Mucosa of stomach (tissue), 1 donor: Measurements from ENCODE around the gene ICE2.
"Not testable (repeated sequence)": the region's sequence is repeated elsewhere in the genome, so short reads cannot be mapped to it uniquely, and the experiment has no call there.

Experiments used
- H3K27me3 ChIP-seq: one replicate; pipeline ENCODE4 v1.7.0; 2013; ENCODE audit warnings: mild to moderate bottlenecking, low read length; ENCODE audit not compliant: control insufficient read depth, insufficient read depth
- H3K36me3 ChIP-seq: one replicate; pipeline ENCODE4 v1.7.0; 2013; ENCODE audit warnings: low read length; ENCODE audit not compliant: control insufficient read depth, insufficient read depth
- H3K4me1 ChIP-seq: one replicate; pipeline ENCODE4 v1.7.0; 2013; ENCODE audit warnings: mild to moderate bottlenecking, low read length; ENCODE audit not compliant: control insufficient read depth, insufficient read depth
- H3K4me3 ChIP-seq: one replicate; pipeline ENCODE4 v1.7.0; 2013; ENCODE audit warnings: low read length
- H3K9ac ChIP-seq: one replicate; pipeline ENCODE4 v1.7.0; 2013; ENCODE audit warnings: mild to moderate bottlenecking, low read length, moderate library complexity
- H3K9me3 ChIP-seq: one replicate; pipeline ENCODE4 v1.7.0; 2013; ENCODE audit warnings: mild to moderate bottlenecking, low read length, moderate library complexity; ENCODE audit not compliant: control insufficient read depth
- donor health status: Pancreatic carcinoma.

Gene ICE2

GRCh38 chr15:60413231-60413824, 65.6 kb downstream of the ICE2 start:
- Histone ChIP-seq H3K36me3 (no peaks in the 10 kb centered on the region), H3K27me3 (no peaks in the 10 kb centered on the region), H3K9ac (no peak overlapping the region), H3K9me3 (no peaks in the 10 kb centered on the region), H3K4me3 (no peak overlapping the region), H3K4me1 (peaks cover 27% of the 10 kb centered on the region)

GRCh38 chr15:60412807-60413206, 66.1 kb downstream of the ICE2 start:
- not testable (repeated sequence) for H3K4me3 ChIP-seq, H3K27me3 ChIP-seq, H3K36me3 ChIP-seq, H3K9ac ChIP-seq, H3K9me3 ChIP-seq
- peaks cover 30% of the 10 kb centered on the region for H3K4me1 ChIP-seq

GRCh38 chr15:60411774-60412425, 67.0 kb downstream of the ICE2 start:
- Histone ChIP-seq H3K4me3 (no peak overlapping the region), H3K36me3 (no peaks in the 10 kb centered on the region), H3K9ac (no peak overlapping the region), H3K9me3 (no peaks in the 10 kb centered on the region), H3K27me3 (no peaks in the 10 kb centered on the region), H3K4me1 (peaks cover 38% of the 10 kb centered on the region)

GRCh38 chr15:60410350-60410749, 68.6 kb downstream of the ICE2 start:
- H3K9me3 ChIP-seq, H3K27me3 ChIP-seq, H3K4me3 ChIP-seq, H3K9ac ChIP-seq, H3K36me3 ChIP-seq: not testable (repeated sequence)
- H3K4me1 ChIP-seq = peaks cover 45% of the 10 kb centered on the region

GRCh38 chr15:60408463-60408981, 70.4 kb downstream of the ICE2 start:
- Histone ChIP-seq H3K27me3 (no peaks in the 10 kb centered on the region), H3K36me3 (no peaks in the 10 kb centered on the region), H3K4me3 (no peak overlapping the region), H3K9ac (no peak overlapping the region), H3K4me1 (peaks cover 34% of the 10 kb centered on the region), H3K9me3 (no peaks in the 10 kb centered on the region)

GRCh38 chr15:60407415-60407805, 71.5 kb downstream of the ICE2 start:
- H3K27me3 ChIP-seq = no peaks in the 10 kb centered on the region
- H3K4me1 ChIP-seq = peaks cover 40% of the 10 kb centered on the region
- H3K9me3 ChIP-seq = no peaks in the 10 kb centered on the region
- H3K4me3 ChIP-seq = no peak overlapping the region
- no peak overlapping the region for H3K9ac ChIP-seq
- H3K36me3 ChIP-seq = no peaks in the 10 kb centered on the region

GRCh38 chr15:60406513-60407414, 72.2 kb downstream of the ICE2 start:
- Histone ChIP-seq H3K4me3 (no peak overlapping the region), H3K9ac (no peak overlapping the region), H3K4me1 (peaks cover 40% of the 10 kb centered on the region), H3K36me3 (no peaks in the 10 kb centered on the region), H3K9me3 (no peaks in the 10 kb centered on the region), H3K27me3 (no peaks in the 10 kb centered on the region)

GRCh38 chr15:60405399-60405798, 73.5 kb downstream of the ICE2 start:
- Histone ChIP-seq H3K4me1 (peaks cover 40% of the 10 kb centered on the region), H3K9me3 (no peaks in the 10 kb centered on the region), H3K36me3 (no peaks in the 10 kb centered on the region), H3K4me3 (no peak overlapping the region), H3K27me3 (no peaks in the 10 kb centered on the region), H3K9ac (no peak overlapping the region)

- not testable (repeated sequence) for H3K9ac ChIP-seq, H3K9me3 ChIP-seq, H3K4me3 ChIP-seq, H3K36me3 ChIP-seq, H3K27me3 ChIP-seq
- peaks cover 37% of the 10 kb centered on the region for H3K4me1 ChIP-seq
These were observed 74.6 kb downstream of the ICE2 start for GRCh38 chr15:60404351-60404750.

- H3K4me3 ChIP-seq = no peak overlapping the region
These were observed 78.0 kb downstream of the ICE2 start for GRCh38 chr15:60400944-60401343.

GRCh38 chr15:60399931-60400330, 79.0 kb downstream of the ICE2 start:
- Histone ChIP-seq H3K27me3 (no peaks in the 10 kb centered on the region), H3K9me3 (no peaks in the 10 kb centered on the region), H3K9ac (no peak overlapping the region), H3K4me3 (no peak overlapping the region), H3K4me1 (peaks cover 35% of the 10 kb centered on the region), H3K36me3 (no peaks in the 10 kb centered on the region)

More at GRCh38 chr15:60400944-60401343, 78.0 kb downstream of the ICE2 start:
- Histone ChIP-seq H3K27me3 (no peaks in the 10 kb centered on the region), H3K9me3 (no peaks in the 10 kb centered on the region), H3K4me1 (peaks cover 30% of the 10 kb centered on the region), H3K36me3 (no peaks in the 10 kb centered on the region), H3K9ac (no peak overlapping the region)
